ENCODE data around the gene DCHS2. TPM values are rescaled to one million over a fixed set of nuclear protein-coding genes. Genes with fewer than 3 reads are reported as not detected.
A peak's percentile ranks its signal among the peaks of the same experiment; 100 is the strongest.

Gene DCHS2
- total RNA-seq, 8 experiments from 2014 or later: 0.31 to 43.4 (median 12.9) TPM

- no peak overlapping the region for H3K4me3 ChIP-seq
- no peaks in the 10 kb centered on the region for H3K4me1 ChIP-seq (replicated peaks in 1 of 2)
- ATAC-seq (replicated peaks in 6 of 8): no peak
- WGBS, 10 experiments: 0 to 92% (median 79%) methylated on average over 1 to 3 of the region's 3 CpGs; no CpG with 5 or more reads in 3 of the 10 experiments
- in situ Hi-C loops (cut with MboI; ENCODE audit: low pct_unique_long_range_greater_than_20kb in 2 of 9, low sequenced_read_pairs in 9 of 9, unreplicated experiment in 9 of 9): loop anchor here in 4 of 9 experiments (25.0 kb wide), 1 partner anchor 164 kb away; no protein-coding TSS in a partner anchor
- no peak overlapping the region for H3K27ac ChIP-seq
Measured at GRCh38 chr4:154348657-154349056, 142.9 kb downstream of the DCHS2 start.

GRCh38 chr4:154345359-154345758, 146.2 kb downstream of the DCHS2 start:
- Histone ChIP-seq H3K27ac (no peak overlapping the region), H3K4me1 (replicated peaks in 1 of 2) (no peaks in the 10 kb centered on the region), H3K4me3 (no peak overlapping the region)
- in situ Hi-C loops (cut with MboI; ENCODE audit: low pct_unique_long_range_greater_than_20kb in 2 of 9, low sequenced_read_pairs in 9 of 9, unreplicated experiment in 9 of 9): loop anchor here in 4 of 9 experiments (25.0 kb wide), 1 partner anchor 167 kb away; no protein-coding TSS in a partner anchor
- no peak for ATAC-seq (replicated peaks in 6 of 8)
- WGBS, 10 experiments: 0 to 100% (median 80%) methylated on average over 1 of the region's 1 CpG; no CpG with 5 or more reads in 4 of the 10 experiments

GRCh38 chr4:154344686-154345085, 146.9 kb downstream of the DCHS2 start:
- peak in 1 of 8 experiments; percentile 31 for ATAC-seq (replicated peaks in 6 of 8)
- in situ Hi-C loops (cut with MboI; ENCODE audit: low pct_unique_long_range_greater_than_20kb in 2 of 9, low sequenced_read_pairs in 9 of 9, unreplicated experiment in 9 of 9): loop anchor here in 4 of 9 experiments (25.0 kb wide), 1 partner anchor 168 kb away; no protein-coding TSS in a partner anchor
- WGBS, 10 experiments: 50 to 100% (median 92%) methylated on average over 1 to 2 of the region's 6 CpGs; no CpG with 5 or more reads in 6 of the 10 experiments

DNA sequence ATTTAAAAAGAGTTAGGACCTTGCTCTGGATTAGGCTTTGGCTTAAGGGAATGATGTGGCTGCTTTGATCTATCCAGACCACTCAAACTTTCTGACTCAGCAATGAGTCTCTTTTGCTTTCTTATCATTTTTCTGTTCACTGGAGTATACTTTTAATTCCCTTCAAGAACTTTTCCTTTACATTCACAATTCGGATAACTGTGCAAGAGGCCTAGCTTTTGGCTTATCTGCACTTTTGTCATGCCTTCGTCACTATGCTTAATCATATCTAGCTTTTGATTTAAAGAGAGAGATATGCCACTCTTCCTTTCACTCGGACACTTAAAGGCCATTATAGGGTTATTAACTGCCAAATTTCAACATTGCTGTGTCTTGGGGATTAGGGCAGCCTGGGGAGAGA, 147.9 kb downstream of the DCHS2 start:
- Histone ChIP-seq H3K4me1 (replicated peaks in 1 of 2) (no peaks in the 10 kb centered on the region), H3K4me3 (no peak overlapping the region), H3K27ac (no peak overlapping the region)
- no peak for ATAC-seq (replicated peaks in 6 of 8)
- in situ Hi-C loops (cut with MboI; ENCODE audit: low pct_unique_long_range_greater_than_20kb in 2 of 9, low sequenced_read_pairs in 9 of 9, unreplicated experiment in 9 of 9): loop anchor here in 4 of 9 experiments (25.0 kb wide), 1 partner anchor 169 kb away; no protein-coding TSS in a partner anchor
- 6 to 88% (median 43%) methylated on average over 1 to 3 of the region's 3 CpGs; no CpG with 5 or more reads in 1 of the 10 experiments for WGBS, 10 experiments

More at GRCh38 chr4:154344686-154345085, 146.9 kb downstream of the DCHS2 start:
- H3K4me3 ChIP-seq: no peak overlapping the region
- H3K27ac ChIP-seq: no peak overlapping the region
- no peaks in the 10 kb centered on the region for H3K4me1 ChIP-seq (replicated peaks in 1 of 2)

- Histone ChIP-seq H3K27ac (no peak overlapping the region), H3K4me3 (no peak overlapping the region), H3K4me1 (replicated peaks in 1 of 2) (no peaks in the 10 kb centered on the region)
- 41 to 100% (median 84%) methylated on average over 1 to 3 of the region's 3 CpGs; no CpG with 5 or more reads in 2 of the 10 experiments for WGBS, 10 experiments
- no peak for ATAC-seq (replicated peaks in 6 of 8)
- in situ Hi-C loops (cut with MboI; ENCODE audit: low pct_unique_long_range_greater_than_20kb in 2 of 9, low sequenced_read_pairs in 9 of 9, unreplicated experiment in 9 of 9): loop anchor here in 4 of 9 experiments (25.0 kb wide), 1 partner anchor 171 kb away; no protein-coding TSS in a partner anchor
Measured at GRCh38 chr4:154341448-154341847, 150.2 kb downstream of the DCHS2 start.

DNA sequence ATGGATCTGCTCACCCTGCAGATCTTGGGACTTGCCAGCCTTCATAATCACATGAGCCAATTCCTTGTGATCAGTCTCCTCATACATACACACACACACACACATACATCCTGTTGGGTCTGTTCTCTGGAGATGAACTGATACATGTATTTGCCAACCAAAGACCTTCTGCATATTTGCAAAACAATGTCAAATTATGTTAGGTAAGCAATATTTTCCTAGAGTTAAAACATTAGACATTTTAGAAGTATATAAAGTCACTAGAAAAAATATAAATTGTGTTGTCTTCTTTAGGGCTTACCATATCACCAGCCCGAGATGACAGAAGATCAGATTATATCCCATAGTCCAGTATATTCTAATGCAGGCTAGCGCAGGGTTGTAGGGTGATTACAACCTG, 156.0 kb downstream of the DCHS2 start:
- Histone ChIP-seq H3K4me1 (replicated peaks in 1 of 2) (no peaks in the 10 kb centered on the region), H3K4me3 (no peak overlapping the region), H3K27ac (no peak overlapping the region)
- 50 to 100% (median 94%) methylated on average over 1 to 2 of the region's 2 CpGs; no CpG with 5 or more reads in 1 of the 10 experiments for WGBS, 10 experiments
- no peak for ATAC-seq (replicated peaks in 6 of 8)
- in situ Hi-C loops (cut with MboI; ENCODE audit: low pct_unique_long_range_greater_than_20kb in 2 of 9, low sequenced_read_pairs in 9 of 9, unreplicated experiment in 9 of 9): loop anchor here in 4 of 9 experiments (25.0 kb wide), 1 partner anchor 177 kb away; no protein-coding TSS in a partner anchor

DNA sequence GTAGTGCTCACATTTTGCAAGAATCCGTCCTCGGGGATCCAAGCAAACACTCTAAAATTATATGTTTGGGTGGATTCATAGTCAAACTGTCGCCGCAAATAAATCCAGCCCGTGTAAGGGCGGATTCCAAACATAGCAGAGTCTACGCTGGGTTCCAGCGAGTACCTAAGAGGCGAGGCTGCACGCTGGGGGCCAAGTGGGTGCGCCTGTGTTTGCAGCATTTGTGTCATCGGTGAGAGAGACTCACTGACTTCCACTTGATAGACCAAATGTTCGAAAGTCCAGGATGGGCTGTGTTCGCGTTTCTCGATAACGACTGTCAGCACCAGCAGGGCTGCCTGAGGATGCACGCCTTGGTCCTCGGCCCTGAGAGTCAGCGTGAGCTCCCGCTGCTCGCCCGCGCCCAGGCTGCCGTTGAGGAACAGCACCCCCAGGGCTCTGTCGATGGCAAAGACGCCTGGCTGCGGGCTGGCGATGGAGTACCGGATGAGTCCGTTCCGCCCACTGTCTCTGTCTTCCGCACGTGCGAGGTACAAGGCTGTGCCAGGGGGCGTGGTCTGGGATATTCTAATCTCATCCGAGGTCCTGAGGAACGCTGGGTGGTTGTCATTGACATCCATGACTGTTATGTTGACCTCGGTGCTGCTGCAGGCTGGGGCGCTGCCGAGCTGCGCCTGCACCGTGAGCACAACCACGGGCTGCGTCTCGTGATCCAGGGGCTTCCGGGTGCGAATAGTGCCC, 158.7 kb downstream of the DCHS2 start:
- Histone ChIP-seq H3K4me3 (peak overlapping the region in 2 of 5 donors; percentile 19 to 23), H3K4me1 (replicated peaks in 1 of 2) (no peaks in the 10 kb centered on the region), H3K27ac (no peak overlapping the region)
- WGBS, 10 experiments: 34 to 100% (median 80%) methylated on average over 1 to 23 of the region's 48 CpGs; no CpG with 5 or more reads in 1 of the 10 experiments
- in situ Hi-C loops (cut with MboI; ENCODE audit: low pct_unique_long_range_greater_than_20kb in 2 of 9, low sequenced_read_pairs in 9 of 9, unreplicated experiment in 9 of 9): loop anchor here in 4 of 9 experiments (25.0 kb wide), 1 partner anchor 179 kb away; no protein-coding TSS in a partner anchor
- ATAC-seq (replicated peaks in 6 of 8): peak in 2 of 8 experiments; percentile 77 to 94

DNA sequence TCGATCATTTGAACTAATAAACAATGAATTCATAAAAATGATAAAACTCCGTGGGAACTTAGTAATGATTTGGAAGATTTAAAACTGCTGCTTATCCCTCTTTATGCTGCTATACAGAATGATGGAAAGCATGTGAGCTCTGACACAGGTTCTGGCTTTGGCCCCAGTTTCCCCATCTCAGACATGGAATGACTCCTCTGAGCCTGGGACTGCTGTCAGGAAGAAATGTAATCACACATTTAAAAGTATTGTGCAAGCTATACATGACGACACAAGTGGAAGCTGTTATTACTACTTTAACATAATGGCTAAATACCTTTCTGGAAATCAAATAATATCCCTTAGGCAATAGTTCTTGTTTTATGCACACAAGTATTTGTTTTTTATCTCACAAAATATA, 161.7 kb downstream of the DCHS2 start:
- peak in 3 of 8 experiments; percentile 68 to 86 (median 83) for ATAC-seq (replicated peaks in 6 of 8)
- H3K4me3 ChIP-seq: no peak overlapping the region
- H3K27ac ChIP-seq: no peak overlapping the region
- in situ Hi-C loops (cut with MboI; ENCODE audit: low pct_unique_long_range_greater_than_20kb in 2 of 9, low sequenced_read_pairs in 9 of 9, unreplicated experiment in 9 of 9): loop anchor here in 5 of 9 experiments (10.0 to 25.0 kb wide), 2 partner anchors 175 to 182 kb away; no protein-coding TSS in a partner anchor
- H3K4me1 ChIP-seq (replicated peaks in 1 of 2): no peaks in the 10 kb centered on the region
- WGBS, 10 experiments: 4 to 92% (median 59%) methylated on average over 2 to 3 of the region's 3 CpGs; no CpG with 5 or more reads in 2 of the 10 experiments

DNA sequence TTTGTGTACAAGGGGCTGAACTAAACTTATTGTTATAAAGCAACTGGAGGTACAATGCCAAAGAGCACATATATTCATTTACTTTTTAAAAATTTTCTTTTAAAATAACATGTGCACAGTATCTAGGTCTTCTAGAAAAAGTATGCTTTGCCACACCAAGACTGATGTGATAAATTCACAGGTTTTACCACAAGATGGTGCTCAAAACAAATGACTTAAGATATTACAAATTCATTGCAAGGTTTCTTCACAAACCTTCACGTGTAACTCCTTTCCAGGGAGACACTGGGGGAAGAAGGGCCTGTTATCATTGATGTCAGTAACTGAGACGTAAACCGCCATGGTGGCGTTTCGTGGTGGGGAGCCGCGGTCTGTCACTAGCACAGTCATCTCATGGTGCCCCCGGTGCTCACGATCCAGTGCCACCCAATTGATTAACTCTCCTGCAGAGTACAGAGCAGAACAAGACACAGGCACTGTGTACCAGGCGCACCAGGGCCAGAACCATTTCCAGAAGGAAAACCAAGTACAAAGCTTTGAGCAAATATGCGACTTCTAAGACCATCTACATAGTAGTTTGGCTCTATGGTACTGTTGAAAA, 162.2 kb downstream of the DCHS2 start:
- Histone ChIP-seq H3K4me1 (replicated peaks in 1 of 2) (no peaks in the 10 kb centered on the region), H3K27ac (no peak overlapping the region), H3K4me3 (no peak overlapping the region)
- ATAC-seq (replicated peaks in 6 of 8): peak; percentile 38 to 76 (median 60)
- WGBS, 10 experiments: 0 to 79% (median 51%) methylated on average over 3 to 8 of the region's 11 CpGs; no CpG with 5 or more reads in 2 of the 10 experiments
- in situ Hi-C loops (cut with MboI; ENCODE audit: low pct_unique_long_range_greater_than_20kb in 2 of 9, low sequenced_read_pairs in 9 of 9, unreplicated experiment in 9 of 9): loop anchor here in 5 of 9 experiments (10.0 to 25.0 kb wide), 2 partner anchors 175 to 183 kb away; no protein-coding TSS in a partner anchor

DNA sequence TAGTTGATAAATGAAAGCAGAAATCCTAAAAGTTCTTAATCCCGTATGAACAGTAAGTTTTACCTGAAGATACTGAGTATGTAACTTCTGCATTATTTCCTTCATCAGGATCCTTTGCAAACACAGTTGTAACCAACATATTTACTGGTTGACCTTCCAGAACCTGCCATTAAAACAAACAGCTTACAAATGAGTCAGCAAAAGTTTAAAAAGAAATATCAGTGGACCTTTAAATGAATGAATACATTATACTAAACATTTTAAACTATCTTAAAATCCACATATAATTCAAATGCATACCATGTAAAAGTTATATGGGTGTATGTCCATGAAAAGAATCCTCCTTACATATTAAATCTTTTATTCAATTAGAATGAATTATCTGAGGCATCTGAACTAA, 163.6 kb downstream of the DCHS2 start:
- Histone ChIP-seq H3K4me3 (no peak overlapping the region), H3K4me1 (replicated peaks in 1 of 2) (no peaks in the 10 kb centered on the region), H3K27ac (no peak overlapping the region)
- in situ Hi-C loops (cut with MboI; ENCODE audit: low pct_unique_long_range_greater_than_20kb in 2 of 9, low sequenced_read_pairs in 9 of 9, unreplicated experiment in 9 of 9): loop anchor here in 5 of 9 experiments (10.0 to 25.0 kb wide), 2 partner anchors 177 to 184 kb away; no protein-coding TSS in a partner anchor
- 33 to 100% (median 80%) methylated on average over 1 of the region's 1 CpG; no CpG with 5 or more reads in 1 of the 10 experiments for WGBS, 10 experiments
- ATAC-seq (replicated peaks in 6 of 8): no peak

DNA sequence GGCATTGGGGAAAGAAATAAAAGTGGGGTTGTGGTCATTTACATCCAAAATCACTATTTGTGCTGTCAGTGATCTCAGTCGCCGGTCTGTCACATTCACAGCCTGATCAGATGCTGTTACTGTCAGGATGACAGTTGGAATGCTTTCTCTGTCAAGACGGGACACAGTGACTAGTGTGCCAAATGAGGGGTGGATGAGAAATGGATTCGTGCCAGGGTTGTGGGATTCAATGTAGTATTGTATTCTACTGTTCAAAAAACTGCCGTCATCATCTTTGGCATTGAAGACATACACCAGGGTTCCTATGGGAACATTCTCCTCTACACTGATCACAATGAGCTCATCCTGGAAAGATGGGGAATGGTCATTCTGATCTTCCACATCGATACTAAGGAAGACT, 171.1 kb downstream of the DCHS2 start:
- ATAC-seq (replicated peaks in 6 of 8): no peak
- no peak overlapping the region for H3K27ac ChIP-seq
- 0 to 100% (median 76%) methylated on average over 1 to 6 of the region's 6 CpGs; no CpG with 5 or more reads in 2 of the 10 experiments for WGBS, 10 experiments
- no peak overlapping the region for H3K4me3 ChIP-seq
- no peaks in the 10 kb centered on the region for H3K4me1 ChIP-seq (replicated peaks in 1 of 2)
- in situ Hi-C loops (cut with MboI; ENCODE audit: low pct_unique_long_range_greater_than_20kb in 2 of 9, low sequenced_read_pairs in 9 of 9, unreplicated experiment in 9 of 9): loop anchor here in 1 of 9 experiments (10.0 kb wide), 1 partner anchor 184 kb away; no protein-coding TSS in a partner anchor

DNA sequence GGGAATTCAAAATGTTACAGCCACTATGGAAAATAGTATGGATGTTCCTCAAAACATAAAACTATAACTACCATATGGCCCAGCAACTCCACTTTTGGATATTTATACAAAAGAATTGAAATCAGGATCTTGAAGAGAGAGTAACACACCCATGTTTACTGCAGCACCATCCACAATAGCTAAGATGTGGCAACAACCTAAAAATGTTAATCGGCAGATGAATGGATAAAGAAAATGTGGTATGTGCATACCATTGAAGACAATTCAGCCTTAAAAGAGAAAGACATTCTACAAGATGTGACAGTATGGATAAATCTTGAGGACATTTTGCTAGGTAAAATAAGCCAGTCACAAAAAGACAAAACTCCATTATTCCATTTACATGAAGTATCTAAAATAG, 171.9 kb downstream of the DCHS2 start:
- Histone ChIP-seq H3K4me3 (no peak overlapping the region), H3K4me1 (replicated peaks in 1 of 2) (no peaks in the 10 kb centered on the region), H3K27ac (no peak overlapping the region)
- ATAC-seq (replicated peaks in 6 of 8): peak in 2 of 8 experiments; percentile 56 to 79
- in situ Hi-C loops (cut with MboI; ENCODE audit: low pct_unique_long_range_greater_than_20kb in 2 of 9, low sequenced_read_pairs in 9 of 9, unreplicated experiment in 9 of 9): loop anchor here in 1 of 9 experiments (10.0 kb wide), 2 partner anchors 185 to 535 kb away; partner anchors contain the start of gene SFRP2
- 0 to 100% (median 78%) methylated on average over 1 of the region's 1 CpG; no CpG with 5 or more reads in 1 of the 10 experiments for WGBS, 10 experiments

Measured in motor neuron (in vitro differentiated cells).